Mononuclear cell (primary cell): ENCODE results near the gene C16orf96. TPM values are rescaled to one million over a fixed set of nuclear protein-coding genes. Genes with fewer than 3 reads are reported as not detected.

Experiments
- H3K27me3 ChIP-seq: 2 replicates; pipeline ENCODE4 v1.6.0; 2011; ENCODE audit warnings: low read length, control low read depth; ENCODE audit not compliant: insufficient read depth
- H3K4me1 ChIP-seq: 2 replicates; pipeline ENCODE4 v1.5.1; 2011; ENCODE audit warnings: mild to moderate bottlenecking, low read length, control low read depth; ENCODE audit not compliant: insufficient read depth
- H3K4me3 ChIP-seq: 2 replicates; pipeline ENCODE4 v1.5.1; 2011; ENCODE audit warnings: mild to moderate bottlenecking, low read length, moderate library complexity
- H3K9me3 ChIP-seq: 2 replicates; pipeline ENCODE4 v1.5.1; 2011; ENCODE audit warnings: low read depth, mild to moderate bottlenecking, control low read depth, low read length
- total RNA-seq: library from RNA; depleted of rRNA; stranded (reverse); fragments of >200 nt; gene quantifications from one replicate; pipeline ENCODE4 v1.2.3, GENCODE V29; 2012

The C16orf96 gene
- total RNA-seq, 1 donor: 0.42 TPM

DNA sequence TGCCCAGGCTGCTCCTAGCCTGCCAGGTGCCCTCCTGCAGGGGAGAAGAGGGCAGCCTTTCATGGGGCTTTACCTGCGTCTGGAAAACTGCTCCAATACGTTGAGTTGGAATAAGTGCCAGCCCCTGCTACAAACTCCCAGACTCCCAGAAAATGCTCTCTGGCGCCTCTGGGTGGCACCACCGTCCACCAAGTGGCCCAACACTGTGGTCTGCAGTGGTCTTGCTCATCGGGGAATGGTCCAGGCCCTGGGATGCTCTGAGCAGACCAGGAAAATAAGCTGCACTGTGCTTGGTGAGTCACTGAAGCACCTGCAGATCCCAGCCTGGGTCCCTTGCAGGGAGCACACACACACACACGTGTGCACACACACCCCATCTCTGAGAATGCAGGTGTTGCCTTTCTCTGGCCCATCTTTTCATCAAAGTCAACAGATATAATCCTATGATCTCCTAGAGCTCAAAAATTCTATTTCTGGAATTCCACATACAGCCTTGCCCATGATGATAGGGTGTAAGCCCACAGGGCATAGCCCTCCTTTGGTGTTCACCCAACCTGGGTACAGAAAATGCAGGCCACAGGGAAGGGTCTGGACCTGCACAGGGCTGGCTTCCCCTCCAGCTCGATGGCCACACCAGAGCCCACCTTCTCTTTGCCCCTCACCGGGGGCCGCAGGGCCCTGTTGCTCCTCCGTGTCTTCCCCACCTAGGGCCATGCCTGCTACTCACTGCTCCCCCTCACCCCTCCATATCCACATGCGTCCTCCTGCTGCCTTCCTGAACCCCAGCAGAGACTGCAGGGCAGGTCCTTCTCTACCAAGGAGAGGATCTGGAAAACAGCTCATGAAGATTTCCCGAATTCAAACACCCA, 38.1 kb upstream of the C16orf96 start:
- Histone ChIP-seq H3K9me3 (no peaks in the 10 kb centered on the region), H3K27me3 (no peaks in the 10 kb centered on the region), H3K4me3 (no peak overlapping the region), H3K4me1 (peaks cover 64% of the 10 kb centered on the region)

DNA sequence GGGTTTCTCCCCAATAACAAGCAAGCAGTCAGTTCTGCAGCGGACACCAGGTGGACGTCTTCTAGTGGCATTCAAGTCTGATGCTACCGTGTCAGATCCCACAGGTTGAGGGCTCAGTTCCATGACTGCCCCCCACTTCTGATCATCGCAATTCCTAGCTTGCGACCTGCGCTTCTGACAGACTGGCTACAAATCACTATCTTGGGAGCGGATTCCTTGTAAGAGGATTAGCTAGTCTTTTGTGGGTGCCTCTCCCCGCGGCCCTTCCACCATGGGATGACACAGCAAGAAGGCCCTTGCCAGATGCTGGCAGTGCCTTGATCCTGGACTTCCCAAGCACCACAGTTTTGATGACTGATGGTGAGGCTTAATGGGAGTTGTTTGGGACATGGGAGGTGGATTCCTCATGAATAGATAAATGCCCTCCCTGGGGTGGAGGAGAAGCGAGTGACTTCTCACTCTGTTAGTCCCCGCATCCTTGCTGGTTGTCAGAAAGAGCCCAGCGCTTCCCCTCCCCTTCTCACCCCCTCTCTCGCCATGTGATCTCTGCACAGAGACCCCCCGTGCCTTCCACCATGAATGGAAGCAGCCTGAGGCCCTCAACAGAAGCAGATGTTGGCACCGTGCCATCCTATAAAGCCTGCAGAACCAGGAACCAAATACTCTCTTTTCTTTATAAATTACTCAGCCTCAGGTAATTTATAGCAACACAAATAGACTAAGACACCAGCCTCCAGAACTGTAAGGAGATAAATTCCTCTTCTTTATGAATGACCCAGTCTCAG, 36.7 kb upstream of the C16orf96 start:
- H3K4me1 ChIP-seq: peaks cover 57% of the 10 kb centered on the region
- no peaks in the 10 kb centered on the region for H3K9me3 ChIP-seq
- H3K27me3 ChIP-seq: no peaks in the 10 kb centered on the region
- no peak overlapping the region for H3K4me3 ChIP-seq

DNA sequence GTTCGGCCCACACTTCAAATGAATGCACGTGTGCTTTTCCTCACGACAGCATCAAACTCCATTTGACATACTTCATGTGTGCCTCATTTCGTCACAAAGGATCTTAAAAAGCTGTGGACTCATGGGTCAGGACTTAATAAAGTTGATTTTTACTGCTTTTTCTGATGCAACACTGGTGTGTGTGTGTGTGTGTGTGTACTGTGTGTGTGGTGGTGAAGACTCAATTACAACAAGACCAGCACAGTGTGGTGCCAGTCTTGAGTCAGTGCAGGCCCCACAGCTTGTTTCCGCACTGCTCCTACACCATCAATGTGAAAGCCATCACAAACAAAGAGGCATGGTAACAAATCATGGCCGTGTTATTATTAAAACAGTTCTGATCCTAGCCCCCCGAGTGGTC, 35.2 kb upstream of the C16orf96 start:
- H3K27me3 ChIP-seq: no peaks in the 10 kb centered on the region
- H3K4me1 ChIP-seq: peaks cover 43% of the 10 kb centered on the region
- no peaks in the 10 kb centered on the region for H3K9me3 ChIP-seq
- H3K4me3 ChIP-seq: no peak overlapping the region

DNA sequence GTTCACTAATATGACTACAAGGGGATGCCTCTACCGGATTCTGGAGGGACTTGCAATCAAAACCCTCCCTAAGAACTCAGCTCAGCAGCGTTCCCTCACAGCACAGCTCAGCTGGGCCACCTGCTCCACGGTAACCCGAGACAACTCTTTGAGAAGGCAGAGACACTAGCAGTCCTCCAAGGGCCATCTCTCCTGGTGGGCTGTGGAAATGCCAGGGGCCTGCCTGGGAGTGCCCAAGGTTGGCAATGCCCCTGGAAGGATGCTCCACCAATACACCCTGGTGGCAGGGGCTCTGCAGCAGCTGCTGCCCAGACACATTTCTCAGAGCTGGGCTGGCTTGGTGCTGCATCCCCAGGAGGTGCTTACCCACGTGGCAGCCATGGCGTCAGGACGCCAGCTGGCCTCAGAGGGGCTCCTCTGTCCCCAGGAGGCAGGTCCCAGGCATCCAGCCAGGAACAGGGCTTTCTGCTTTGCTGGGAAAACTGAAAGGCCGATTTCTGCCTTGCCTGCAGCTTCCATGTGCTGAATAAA, 34.0 kb upstream of the C16orf96 start:
- Histone ChIP-seq H3K4me1 (peaks cover 37% of the 10 kb centered on the region), H3K27me3 (no peaks in the 10 kb centered on the region), H3K9me3 (no peaks in the 10 kb centered on the region)

DNA sequence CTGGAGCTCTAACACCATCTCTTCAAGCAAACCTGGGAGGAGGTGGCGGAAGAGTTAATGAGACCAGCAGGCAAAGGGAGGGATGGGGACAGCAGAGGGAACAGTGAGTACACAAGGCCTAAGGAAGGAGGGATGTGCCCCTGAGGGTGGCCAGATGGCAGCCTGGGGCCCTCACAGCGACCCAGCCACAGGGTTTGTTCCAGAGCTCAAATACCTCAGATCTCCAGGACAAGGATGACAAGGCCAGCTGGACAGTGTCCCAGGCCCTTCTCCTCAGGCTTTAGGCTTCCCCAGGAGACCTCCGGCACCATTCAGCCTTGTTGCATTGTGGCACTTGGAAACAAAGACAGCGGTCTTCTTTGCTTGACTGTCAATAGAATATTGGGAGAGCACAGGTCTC, 32.5 kb upstream of the C16orf96 start:
- peaks cover 31% of the 10 kb centered on the region for H3K4me1 ChIP-seq
- H3K4me3 ChIP-seq: no peak overlapping the region
- H3K27me3 ChIP-seq: no peaks in the 10 kb centered on the region
- no peaks in the 10 kb centered on the region for H3K9me3 ChIP-seq

More for the DNA sequence above, 34.0 kb upstream of the C16orf96 start:
- H3K4me3 ChIP-seq: no peak overlapping the region

DNA sequence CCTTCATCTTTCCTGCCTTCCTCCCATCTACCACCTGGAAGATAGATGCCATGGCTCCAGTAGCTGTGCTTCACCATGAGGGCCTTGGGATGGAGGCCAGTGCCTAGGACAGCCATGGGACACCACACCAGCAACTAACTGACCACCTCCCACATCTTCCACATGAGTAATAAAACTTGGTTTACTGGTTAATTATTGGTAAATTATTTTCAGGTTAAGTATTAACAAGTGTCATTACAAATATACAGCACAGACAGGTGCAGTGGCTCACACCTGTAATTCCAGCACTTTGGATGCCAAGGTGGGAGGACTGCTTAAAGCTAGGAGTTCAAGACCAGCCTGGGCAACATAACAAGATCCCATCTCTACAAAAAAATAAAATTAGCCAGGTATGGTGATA, 31.6 kb upstream of the C16orf96 start:
- Histone ChIP-seq H3K4me1 (peaks cover 32% of the 10 kb centered on the region), H3K27me3 (no peaks in the 10 kb centered on the region), H3K4me3 (no peak overlapping the region), H3K9me3 (no peaks in the 10 kb centered on the region)

DNA sequence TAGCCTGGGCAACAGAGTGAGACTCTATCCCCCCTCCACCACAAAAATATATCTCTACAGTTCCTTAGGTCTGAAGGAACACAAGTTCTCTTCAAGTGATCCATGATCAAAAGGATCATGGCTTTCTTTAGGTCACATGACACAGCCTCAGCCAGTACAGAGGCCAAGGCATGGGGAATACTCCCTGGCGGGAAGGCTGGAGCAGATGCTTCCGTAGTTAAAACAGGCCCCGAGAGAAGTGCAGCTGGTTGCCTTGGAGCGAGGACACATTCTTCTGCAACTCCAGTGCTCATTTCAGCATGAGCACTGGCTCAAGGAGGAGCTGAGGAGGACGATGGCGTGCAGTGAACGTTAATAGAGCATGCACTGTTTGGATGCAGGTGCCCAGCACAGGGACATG, 31.1 kb upstream of the C16orf96 start:
- peaks cover 35% of the 10 kb centered on the region for H3K4me1 ChIP-seq

DNA sequence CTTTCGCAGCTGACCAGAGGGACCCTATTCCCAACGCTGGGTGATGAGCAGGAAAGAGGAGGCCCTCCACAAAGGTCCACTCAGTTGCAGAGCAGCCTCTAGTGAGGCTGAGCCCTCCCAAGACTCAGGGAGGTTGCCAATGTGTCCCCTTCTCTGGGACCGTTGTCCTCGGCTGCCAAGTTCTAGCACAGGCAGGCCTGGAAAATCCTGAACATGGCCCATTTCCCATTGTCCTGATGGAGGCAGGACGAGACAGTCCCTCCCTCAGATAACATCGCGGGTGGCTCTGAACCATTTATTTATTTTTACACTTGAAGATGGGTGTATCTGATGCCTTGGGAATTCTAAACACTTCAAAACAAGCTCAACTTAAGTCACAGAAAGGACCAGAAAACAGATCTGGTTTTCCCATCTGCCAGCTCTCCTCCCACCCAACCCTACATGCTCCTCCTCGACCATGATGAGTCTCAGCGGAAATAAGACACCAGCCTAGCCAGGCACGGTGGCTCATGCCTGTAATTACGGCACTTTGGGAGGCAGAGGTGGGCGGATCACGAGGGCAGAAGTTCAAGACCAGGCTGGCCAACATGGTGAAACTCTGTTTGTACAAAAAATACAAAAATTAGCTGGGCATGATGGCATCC, 30.4 kb upstream of the C16orf96 start:
- H3K9me3 ChIP-seq: no peaks in the 10 kb centered on the region
- no peaks in the 10 kb centered on the region for H3K27me3 ChIP-seq
- no peak overlapping the region for H3K4me3 ChIP-seq
- H3K4me1 ChIP-seq: peaks cover 35% of the 10 kb centered on the region

More for the DNA sequence above, 31.1 kb upstream of the C16orf96 start:
- Histone ChIP-seq H3K4me3 (no peak overlapping the region), H3K9me3 (no peaks in the 10 kb centered on the region), H3K27me3 (no peaks in the 10 kb centered on the region)

DNA sequence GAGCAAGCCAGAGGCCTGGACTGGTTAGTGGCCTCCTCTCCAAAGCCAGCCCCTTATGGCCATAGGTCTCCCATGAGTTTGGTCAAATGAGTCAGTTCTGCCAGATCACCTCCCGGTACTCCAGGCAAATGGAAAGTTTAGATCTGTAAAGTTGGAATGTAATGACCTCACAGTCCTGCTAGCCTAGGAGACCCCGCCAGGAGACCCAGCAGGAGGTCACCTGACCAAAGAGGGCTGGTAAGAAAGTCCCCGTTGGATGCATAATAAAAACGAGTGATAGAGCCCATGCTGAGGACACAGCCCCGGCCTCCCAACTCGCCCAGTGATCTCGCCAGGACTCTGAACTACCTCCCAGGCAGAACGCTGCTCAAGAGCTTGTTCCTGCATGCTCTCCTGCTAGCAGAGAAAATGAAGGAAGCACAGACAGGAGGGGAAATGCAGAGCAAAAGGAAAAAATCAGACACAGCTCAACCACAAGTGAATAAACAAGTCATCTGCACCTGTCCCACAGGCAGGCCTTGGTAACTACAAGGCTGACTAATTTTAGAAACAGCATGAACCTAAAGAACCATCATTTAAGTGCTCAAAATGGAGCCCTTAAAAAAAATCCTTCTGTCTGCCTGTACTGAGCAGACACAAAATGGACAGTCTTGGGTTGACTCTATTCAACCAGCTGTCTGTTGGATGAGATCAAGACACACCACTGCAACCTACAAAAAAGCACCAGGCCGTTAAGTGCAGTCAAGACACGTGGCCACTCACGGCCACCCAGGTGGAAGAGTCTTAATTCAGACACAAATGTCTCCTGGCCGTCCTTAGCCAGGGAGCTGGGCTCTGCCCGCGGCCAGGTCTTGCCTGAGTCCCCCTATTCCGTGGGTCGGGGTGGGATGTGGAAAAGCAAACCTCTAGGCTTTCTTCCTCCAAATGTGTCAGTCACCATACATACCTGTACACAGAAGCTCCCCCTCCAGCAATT, 26.8 kb upstream of the C16orf96 start:
- no peak overlapping the region for H3K4me3 ChIP-seq
- H3K4me1 ChIP-seq: peaks cover 24% of the 10 kb centered on the region

DNA sequence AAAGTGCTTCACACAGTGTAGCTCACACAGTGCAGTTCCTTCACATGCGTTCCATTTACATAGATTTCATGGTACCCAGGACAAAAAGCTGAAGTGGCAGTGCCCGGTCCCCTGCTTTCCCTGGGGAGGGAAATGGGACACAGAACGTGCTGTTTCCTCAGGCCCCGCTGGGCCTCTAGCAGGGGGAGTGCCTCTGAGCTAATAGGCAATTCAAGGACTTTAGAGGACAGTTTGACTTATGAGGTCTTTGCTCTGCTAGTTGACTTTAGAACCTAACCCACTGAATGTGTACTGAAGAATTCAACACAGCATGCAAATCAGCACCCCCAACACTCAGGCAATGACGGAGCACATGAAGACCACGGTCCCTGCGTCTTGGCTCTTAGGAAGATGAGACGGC, 24.3 kb upstream of the C16orf96 start:
- H3K4me3 ChIP-seq: no peak overlapping the region
- H3K9me3 ChIP-seq: no peaks in the 10 kb centered on the region
- peaks cover 40% of the 10 kb centered on the region for H3K4me1 ChIP-seq
- no peaks in the 10 kb centered on the region for H3K27me3 ChIP-seq

More for the DNA sequence above, 26.8 kb upstream of the C16orf96 start:
- no peaks in the 10 kb centered on the region for H3K27me3 ChIP-seq
- no peaks in the 10 kb centered on the region for H3K9me3 ChIP-seq

DNA sequence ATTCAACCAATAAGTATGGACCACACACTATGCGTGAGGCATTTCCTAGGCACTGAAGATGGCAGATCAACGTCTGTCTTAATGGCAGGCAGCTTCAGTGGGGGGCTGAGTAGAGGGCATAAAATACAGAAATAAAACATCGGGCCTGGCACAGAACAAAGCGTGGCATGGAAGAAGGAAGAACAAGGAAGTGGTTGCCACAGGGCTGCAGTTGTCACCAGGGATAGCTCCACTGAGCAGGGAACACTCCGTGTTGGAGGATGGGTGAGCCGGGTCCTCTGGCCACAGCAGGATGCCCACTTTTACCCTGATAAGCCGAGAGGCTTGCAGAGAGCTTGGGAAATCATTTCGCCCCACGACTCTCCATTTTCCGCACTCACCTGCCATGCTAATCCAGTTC, 23.9 kb upstream of the C16orf96 start:
- Histone ChIP-seq H3K4me3 (no peak overlapping the region), H3K4me1 (peaks cover 38% of the 10 kb centered on the region), H3K9me3 (no peaks in the 10 kb centered on the region), H3K27me3 (no peaks in the 10 kb centered on the region)

DNA sequence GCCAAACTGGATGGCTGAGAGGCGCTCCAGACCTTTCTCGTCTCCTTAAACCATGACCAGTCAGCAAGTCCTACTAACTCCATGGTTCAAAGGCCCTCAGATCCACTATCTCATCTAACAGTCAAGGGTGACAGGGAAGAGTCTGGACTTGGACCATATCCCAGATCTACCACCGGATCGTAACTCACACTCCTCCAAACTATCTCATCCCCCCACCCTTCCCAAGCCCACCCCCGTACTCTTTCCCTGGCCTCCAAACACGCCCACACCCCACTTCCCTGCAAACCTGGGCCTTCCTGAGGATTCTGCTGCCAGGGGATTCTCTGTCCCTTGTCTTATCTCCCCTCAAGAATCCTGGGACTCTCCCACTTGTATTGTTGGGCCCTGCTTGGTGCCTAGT, 22.6 kb upstream of the C16orf96 start:
- no peaks in the 10 kb centered on the region for H3K9me3 ChIP-seq
- H3K4me1 ChIP-seq: peaks cover 45% of the 10 kb centered on the region
- no peaks in the 10 kb centered on the region for H3K27me3 ChIP-seq
- H3K4me3 ChIP-seq: no peak overlapping the region

DNA sequence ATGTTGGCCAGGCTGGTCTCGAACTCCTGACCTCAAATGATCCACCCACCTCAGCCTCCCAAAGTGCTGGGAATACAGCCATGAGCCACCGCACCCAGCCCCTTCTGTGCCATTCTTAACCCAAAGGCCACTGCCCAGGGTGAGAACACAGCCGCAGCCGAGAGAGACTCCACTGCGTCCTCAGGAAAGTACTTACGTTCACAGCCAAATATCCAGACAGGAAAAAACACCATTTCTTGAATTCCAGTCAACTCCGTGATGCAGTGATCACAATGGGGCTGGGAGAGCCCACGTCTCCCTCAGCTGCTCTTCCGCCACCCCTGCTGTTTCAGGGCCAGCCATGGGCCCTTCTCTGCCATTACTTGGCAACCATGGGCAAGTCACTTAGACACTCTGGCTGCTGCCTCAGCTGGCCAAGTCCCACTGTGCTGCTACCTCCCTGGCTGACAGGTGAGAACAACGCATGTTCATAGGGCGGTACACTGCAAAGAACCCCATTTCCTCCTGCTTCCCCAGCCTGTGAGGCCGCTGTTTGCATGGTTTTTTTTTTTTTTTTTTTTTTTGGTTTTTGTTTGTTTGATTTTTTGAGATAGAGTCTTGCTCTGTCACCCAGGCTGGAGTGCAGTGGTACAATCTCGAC, 21.9 kb upstream of the C16orf96 start:
- H3K4me3 ChIP-seq: no peak overlapping the region
- H3K27me3 ChIP-seq: no peaks in the 10 kb centered on the region
- no peaks in the 10 kb centered on the region for H3K9me3 ChIP-seq
- H3K4me1 ChIP-seq: peaks cover 41% of the 10 kb centered on the region
